ENCODE measurements around the gene CHRNG.

CHRNG gene

GRCh38 chr2:232506709-232507108 lies 32.8 kb upstream of the CHRNG start:
- no peak for DNase-seq

- no peak for DNase-seq
Measured at GRCh38 chr2:232508251-232508650, 31.2 kb upstream of the CHRNG start.

- DNase-seq: no peak
Measured at GRCh38 chr2:232511336-232511890, 28.1 kb upstream of the CHRNG start.

DNA sequence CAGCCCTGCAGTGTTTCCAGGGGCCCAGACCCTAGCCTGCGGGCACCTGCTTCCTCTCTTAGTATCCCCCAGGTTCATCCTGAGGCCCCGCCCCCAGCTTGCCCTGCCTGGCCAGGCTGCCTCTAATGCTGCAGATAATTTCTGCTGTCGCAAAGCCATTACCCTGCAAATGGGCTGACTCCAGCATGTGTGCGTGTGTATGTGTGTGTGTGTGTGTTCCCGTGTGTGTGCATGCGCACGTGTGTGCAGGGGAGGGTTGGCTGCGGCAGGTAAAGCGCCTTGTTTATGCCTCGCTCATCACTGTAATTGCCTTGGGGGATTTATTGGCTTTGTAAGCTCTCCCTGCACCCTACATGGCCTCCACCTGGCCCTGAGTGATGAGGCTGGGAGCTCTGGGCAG lies 26.9 kb upstream of the CHRNG start:
- no peak for DNase-seq

GRCh38 chr2:232513353-232513752 lies 26.1 kb upstream of the CHRNG start:
- no peak for DNase-seq

- no peak for DNase-seq
Measured at GRCh38 chr2:232515639-232516038, 23.9 kb upstream of the CHRNG start.

- no peak for DNase-seq
Measured at GRCh38 chr2:232516551-232516950, 22.9 kb upstream of the CHRNG start.

DNA sequence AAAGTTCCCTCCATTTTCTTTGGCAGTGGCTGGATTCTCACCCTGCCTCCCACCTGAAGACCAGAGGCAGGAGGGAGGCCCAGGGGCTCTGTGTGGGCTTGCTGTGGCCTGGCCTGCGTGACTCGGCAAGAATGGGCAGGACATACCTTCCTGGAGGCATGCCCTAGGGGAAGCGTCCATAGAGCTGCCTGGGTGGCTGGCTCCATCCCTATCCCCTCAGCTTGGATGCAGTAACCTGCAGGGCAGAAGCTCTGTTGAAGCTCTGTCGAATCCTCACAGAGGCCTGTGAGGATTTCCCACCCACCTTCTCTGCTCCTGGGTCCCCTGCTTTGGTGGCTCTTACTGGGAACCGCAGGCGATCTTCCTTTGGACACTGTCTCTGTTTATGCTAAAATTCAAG lies 20.6 kb upstream of the CHRNG start:
- peak; percentile 73 for DNase-seq

DNA sequence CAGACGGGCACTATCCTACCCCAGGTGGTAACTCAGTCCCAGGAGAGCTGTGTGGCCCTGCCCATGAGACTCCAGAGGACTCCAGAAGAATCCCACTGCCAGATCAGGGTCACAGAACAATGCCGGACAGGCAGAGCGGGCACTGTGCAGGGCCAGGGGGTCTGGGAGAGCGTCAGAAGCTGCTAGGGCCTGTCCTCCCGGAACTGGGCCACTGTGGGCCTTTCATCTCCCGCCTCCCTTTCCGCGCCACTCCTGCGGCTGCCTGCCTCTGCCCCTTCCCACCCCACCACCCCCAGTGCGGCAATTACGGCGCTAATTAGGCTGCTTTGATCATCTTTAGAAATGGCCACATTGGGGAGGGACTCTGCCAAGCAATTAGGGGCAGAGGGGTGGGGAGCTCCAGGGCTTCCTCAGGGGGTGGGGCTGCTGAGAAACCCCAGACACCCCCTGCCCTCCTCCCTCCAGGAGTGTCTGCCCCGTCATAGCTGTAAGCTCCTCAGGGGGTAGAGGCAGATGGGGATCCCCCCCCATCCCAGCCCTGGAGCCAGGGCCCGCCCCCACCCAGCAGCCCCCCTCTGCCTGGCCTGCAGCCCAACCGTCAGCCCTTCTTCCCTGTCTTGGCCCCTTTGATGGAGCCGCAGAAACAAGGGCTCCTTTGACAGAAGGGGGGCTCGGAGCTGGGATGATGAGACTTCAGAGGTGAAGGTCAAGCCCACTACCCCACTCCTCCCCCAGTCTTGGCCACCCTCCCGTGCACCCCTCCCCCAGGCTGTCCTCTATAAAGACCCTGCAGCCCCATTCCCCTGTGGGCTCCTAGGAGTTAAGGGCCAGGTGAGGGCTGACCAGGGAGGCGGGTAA lies 19.7 kb upstream of the CHRNG start, which contains the start of gene PRSS56:
PRSS56 (plus strand) TSS at position 808 of the 858 bp plus-strand sequence. CDS start 211 bp downstream, outside the sequence.
- no peak for DNase-seq

GRCh38 chr2:232520489-232520888 lies 19.0 kb upstream of the CHRNG start:
- no peak for DNase-seq

GRCh38 chr2:232521098-232521497 lies 18.4 kb upstream of the CHRNG start:
- no peak for DNase-seq

GRCh38 chr2:232521959-232522622 lies 17.4 kb upstream of the CHRNG start:
- no peak for DNase-seq

GRCh38 chr2:232522623-232523401 lies 16.7 kb upstream of the CHRNG start:
- no peak for DNase-seq

- DNase-seq: no peak
Measured at GRCh38 chr2:232523402-232523681, 16.1 kb upstream of the CHRNG start.

DNA sequence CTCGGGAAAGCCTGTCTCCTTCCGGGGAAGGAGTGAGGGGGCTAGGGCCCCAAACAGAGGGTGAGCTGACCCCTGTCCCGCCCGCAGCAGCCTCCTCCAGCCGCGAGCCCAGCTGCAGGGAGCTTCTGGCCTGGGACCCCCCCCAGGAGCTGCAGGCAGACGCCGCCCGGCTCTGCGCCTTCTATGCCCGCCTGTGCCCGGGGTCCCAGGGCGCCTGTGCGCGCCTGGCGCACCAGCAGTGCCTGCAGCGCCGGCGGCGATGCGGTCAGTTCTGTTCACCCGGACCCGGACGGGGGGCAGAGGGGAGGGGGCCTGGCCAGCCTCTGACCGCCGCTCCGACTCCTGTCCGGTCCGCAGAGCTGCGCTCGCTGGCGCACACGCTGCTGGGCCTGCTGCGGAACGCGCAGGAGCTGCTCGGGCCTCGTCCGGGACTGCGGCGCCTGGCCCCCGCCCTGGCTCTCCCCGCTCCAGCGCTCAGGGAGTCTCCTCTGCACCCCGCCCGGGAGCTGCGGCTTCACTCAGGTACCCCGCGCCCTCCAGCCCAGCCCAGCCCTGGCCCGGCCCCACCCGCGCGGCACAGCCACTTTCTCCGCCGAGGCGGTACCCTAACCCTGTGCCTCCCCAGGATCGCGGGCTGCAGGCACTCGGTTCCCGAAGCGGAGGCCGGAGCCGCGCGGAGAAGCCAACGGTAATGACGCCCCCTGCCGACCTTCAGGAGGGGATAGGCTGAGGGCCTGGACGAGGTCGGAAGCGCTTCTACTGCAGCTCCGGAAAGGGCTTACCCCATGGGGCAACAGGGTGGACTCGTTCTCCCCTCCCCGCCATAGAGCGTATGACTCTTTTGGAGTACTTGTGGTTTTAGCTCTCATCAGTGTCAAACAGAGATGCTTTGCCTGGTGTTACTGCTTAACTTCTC lies 15.6 kb upstream of the CHRNG start:
- peak; percentile 86 for DNase-seq

DNA sequence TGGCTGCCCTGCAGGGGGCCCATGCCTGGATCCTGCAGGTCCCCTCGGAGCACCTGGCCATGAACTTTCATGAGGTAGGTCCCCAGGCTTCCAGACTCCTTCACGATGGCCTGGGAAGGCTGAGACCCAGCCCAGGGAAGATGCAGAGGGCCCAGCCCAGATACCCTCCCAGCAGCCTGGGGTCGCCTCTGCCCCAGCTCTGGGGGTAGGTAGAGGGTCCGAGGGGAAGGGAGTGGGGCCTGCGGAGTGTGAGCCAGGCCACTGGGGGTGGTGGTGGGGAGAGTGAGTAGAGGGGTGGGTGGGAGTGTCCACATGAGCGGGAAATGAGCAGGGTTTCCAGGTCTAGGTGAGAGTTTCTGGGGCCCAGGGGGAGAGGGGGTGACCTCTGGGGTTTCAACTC lies 14.7 kb upstream of the CHRNG start:
- no peak for DNase-seq

- no peak for DNase-seq
Measured at GRCh38 chr2:232525199-232525598, 14.3 kb upstream of the CHRNG start.

DNA sequence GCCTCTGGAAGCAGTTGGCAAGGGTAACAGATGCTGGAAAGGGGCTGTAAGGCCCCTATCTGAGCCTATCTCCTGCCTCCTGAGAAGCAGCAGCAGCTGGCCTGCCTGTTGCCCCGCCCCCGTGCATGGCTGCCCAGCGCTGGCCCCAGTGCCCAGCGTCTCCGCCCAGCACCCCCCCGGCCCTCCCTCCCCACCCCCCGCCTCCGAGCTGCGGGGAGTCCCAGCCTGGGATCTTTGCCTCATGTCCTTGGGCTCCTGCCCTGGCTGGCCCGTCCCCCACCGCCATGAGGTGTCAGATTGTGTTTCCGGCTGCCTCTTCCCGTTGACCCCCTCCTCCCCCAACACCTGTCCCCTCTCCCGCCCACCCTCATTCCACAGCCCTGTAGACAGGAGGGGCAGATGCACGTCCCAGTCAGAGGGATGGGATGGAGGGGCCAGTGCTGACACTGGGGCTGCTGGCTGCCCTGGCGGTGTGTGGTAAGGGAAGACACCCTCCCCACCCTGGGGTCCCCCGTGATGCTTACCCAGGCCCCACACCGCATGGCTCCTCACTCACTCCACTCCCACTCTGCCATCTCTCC lies 13.6 kb upstream of the CHRNG start, which contains the start of gene CHRND:
CHRND (plus strand) TSS at position 370 of the 581 bp plus-strand sequence; CDS start at position 426, 56 bp downstream.
- no peak for DNase-seq

GRCh38 chr2:232526372-232526941 lies 13.0 kb upstream of the CHRNG start:
- no peak for DNase-seq

DNA sequence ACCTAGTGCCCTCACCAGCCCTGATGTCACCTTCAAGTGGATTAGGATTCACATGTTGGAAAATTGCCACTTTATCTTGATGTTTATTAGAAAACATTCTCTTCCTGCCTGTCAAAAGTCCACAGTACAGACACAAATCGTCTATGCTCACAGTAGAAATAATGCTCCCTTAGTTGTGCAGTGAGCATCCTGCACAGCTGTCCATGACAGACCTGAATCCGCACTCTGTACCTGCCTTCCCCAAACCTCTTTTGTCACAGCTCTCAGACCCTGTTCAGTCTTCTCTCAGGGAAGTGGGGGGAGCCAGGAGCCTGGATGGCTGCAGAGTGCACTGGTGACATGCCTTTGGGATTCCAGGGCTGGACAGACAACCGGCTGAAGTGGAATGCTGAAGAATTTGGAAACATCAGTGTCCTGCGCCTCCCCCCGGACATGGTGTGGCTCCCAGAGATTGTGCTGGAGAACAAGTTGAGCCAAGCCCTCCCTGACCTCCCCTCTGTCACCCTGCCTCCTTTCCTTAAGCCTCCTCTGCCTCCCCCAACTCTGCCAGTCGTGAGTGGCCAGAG lies 11.5 kb upstream of the CHRNG start:
- no peak for DNase-seq
